ENCODE data around the gene PPA1.

DNA sequence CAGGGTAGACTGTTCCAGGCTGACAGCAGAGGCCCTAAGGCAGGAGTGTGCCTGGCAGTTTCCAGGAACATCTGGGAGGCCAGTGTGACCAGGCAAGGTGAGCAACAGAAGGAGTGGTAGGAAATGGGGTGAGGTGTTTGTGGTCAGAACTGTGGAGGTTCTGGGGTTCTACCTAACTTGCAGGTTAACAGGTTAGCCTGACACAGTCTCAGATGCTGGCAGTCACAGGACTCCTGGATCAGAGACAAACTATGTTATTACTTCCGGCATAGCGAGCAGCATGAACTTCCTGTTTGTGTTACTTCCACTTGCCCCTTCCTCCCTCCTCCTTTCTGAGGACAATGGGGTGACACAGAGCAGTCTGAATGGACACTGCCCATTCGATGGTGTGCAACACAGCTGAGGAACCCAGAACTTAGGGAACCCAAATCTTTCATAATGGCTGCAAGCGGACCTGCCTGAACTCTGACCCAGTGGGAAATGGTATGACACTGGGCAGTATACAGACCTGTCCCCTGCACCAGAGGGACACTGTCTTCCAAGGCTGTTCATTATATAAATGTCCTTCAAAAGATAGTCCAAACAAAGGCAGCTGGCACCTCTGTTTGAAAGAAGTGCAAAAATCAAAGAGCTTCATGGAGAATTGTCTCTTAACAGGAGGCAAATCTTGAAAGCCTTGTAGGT is 59.0 kb downstream of the PPA1 start:
- TF ChIP-seq POLR2AphosphoS5 (IDR thresholded peaks at IDR 0.05; ENCODE audit: borderline replicate concordance, low read depth, low read length), result no peak
- TF ChIP-seq EZH2 (IDR thresholded peaks at IDR 0.05), result no peak
- TF ChIP-seq FOXP2 (optimal IDR thresholded peaks at IDR 0.05; ENCODE audit: control extremely low read depth, extremely low read length, insufficient read depth), result no peak
